CD4-positive, alpha-beta T cell (primary cell): ENCODE data around the gene HIF1A. TPM values are rescaled to one million over a fixed set of nuclear protein-coding genes. Genes with fewer than 3 reads are reported as not detected.
A peak's percentile ranks its signal among the peaks of the same experiment; 100 is the strongest.

ENCODE experiments used
- ATAC-seq: fragments of 200-7000 bp; cut with Tn5 transposase; one replicate; pipeline ENCODE4 v1.10.0; 2022; ENCODE audit warnings: mild to moderate bottlenecking; ENCODE audit not compliant: poor library complexity
- CTCF ChIA-PET: fragments of 350-600 bp; sonication (Branson Sonifier 250); formaldehyde crosslinking; loops from one replicate; lab custom pipeline; 2021; ENCODE audit warnings: antibody characterized with exemption, inconsistent platforms; lab: Charles Lee
- POLR2A ChIA-PET: fragments of 350-600 bp; sonication (Branson Sonifier 250); formaldehyde crosslinking; loops from one replicate; lab custom pipeline; 2021; ENCODE audit warnings: antibody characterized with exemption, inconsistent platforms; lab: Charles Lee
- DNase-seq, 14 experiments: peaks; one replicate each; pipeline ENCODE4 v3.0.0-alpha.2; 2013 to 2020; ENCODE audit warnings: mixed read lengths in 2 of 14
- H3K27ac ChIP-seq, 2 donors: one replicate each; pipeline versions ENCODE4 v1.5.1 to v1.7.0; 2013; ENCODE audit warnings: low read length in 2 of 2, low read depth in 1 of 2, mild to moderate bottlenecking in 1 of 2
- H3K27me3 ChIP-seq, 2 experiments: 1 replicate in 1 of 2; 2 replicates in 1 of 2; pipeline versions ENCODE4 v1.6.1 to v1.7.0; 2013; ENCODE audit warnings: low read length in 2 of 2, control low read depth in 1 of 2, mild to moderate bottlenecking in 1 of 2, moderate library complexity in 1 of 2; ENCODE audit not compliant: insufficient read depth in 2 of 2, control insufficient read depth in 1 of 2
- H3K36me3 ChIP-seq: one replicate; pipeline ENCODE4 v1.6.1; 2013; ENCODE audit warnings: low read length, control low read depth; ENCODE audit not compliant: insufficient read depth
- H3K4me1 ChIP-seq: one replicate; pipeline ENCODE4 v1.6.1; 2013; ENCODE audit warnings: low read length, control low read depth; ENCODE audit not compliant: insufficient read depth
- H3K4me3 ChIP-seq: one replicate; pipeline ENCODE4 v1.5.1; 2013; ENCODE audit warnings: mild to moderate bottlenecking, low read length, moderate library complexity
- H3K9me3 ChIP-seq, 2 experiments: 1 replicate in 1 of 2; 2 replicates in 1 of 2; pipeline versions ENCODE4 v1.6.1 to v1.7.0; 2013; ENCODE audit warnings: low read length in 2 of 2, mild to moderate bottlenecking in 2 of 2, control low read depth in 1 of 2, moderate library complexity in 1 of 2; ENCODE audit not compliant: control insufficient read depth in 1 of 2, insufficient read depth in 1 of 2
- H3K27ac Mint-ChIP-seq: one replicate; pipeline ENCODE4 v1.8.0; 2020; ENCODE audit warnings: mixed read lengths
- H3K27me3 Mint-ChIP-seq: one replicate; pipeline ENCODE4 v1.8.0; 2021; ENCODE audit warnings: mixed read lengths
- H3K36me3 Mint-ChIP-seq: one replicate; pipeline ENCODE4 v1.8.0; 2021; ENCODE audit warnings: low read depth, mixed read lengths
- H3K4me1 Mint-ChIP-seq: one replicate; pipeline ENCODE4 v1.8.0; 2021; ENCODE audit warnings: low read depth, mixed read lengths
- H3K4me3 Mint-ChIP-seq: one replicate; pipeline ENCODE4 v1.8.0; 2020; ENCODE audit warnings: mild to moderate bottlenecking, mixed read lengths
- H3K9me3 Mint-ChIP-seq: one replicate; pipeline ENCODE4 v1.8.0; 2020; ENCODE audit warnings: mixed read lengths
- intact Hi-C, 2 experiments: fragments of 100-400 bp; cut with DNase I in 1 of 2; cut with micrococcal nuclease in 1 of 2; formaldehyde crosslinking; loops; one replicate each; pipeline versions ENCODE4 v1.15.1 to v1.9.0; 2023 to 2025; cut with DNase I, micrococcal nuclease
- total RNA-seq, 174 experiments: library from RNA in 2 of 174; stranded (reverse) in 2 of 174; gene quantifications; one replicate each; pipeline ENCODE4 v1.2.3 and lab custom pipeline; 2021 to 2026
- TF ChIP-seq, protein P1 (sequence below): fragments of 200-600 bp; IDR thresholded peaks from one replicate; pipeline ENCODE4 v1.8.0; 2022; ENCODE audit warnings: antibody characterized with exemption, mild to moderate bottlenecking

The HIF1A gene
- total RNA-seq, 2 experiments from 2014 or later, result 350 to 369 TPM

- no peaks in the 10 kb centered on the region for H3K9me3 Mint-ChIP-seq
- CTCF ChIA-PET, result interaction anchor here (0.9 to 1.8 kb wide), 5 partner anchors 11 to 445 kb away, joined by 3 to 5 read pairs (median 3); no protein-coding TSS in a partner anchor
- DNase-seq (peak in 4 of 14 experiments; percentile 38 to 61 (median 55)), ATAC-seq (no peak)
- Histone ChIP-seq H3K27ac (peak overlapping the region in 1 of 2 donors; percentile 2), H3K4me1 (no peaks in the 10 kb centered on the region), H3K27me3 (no peaks in the 10 kb centered on the region), H3K36me3 (peaks cover 85% of the 10 kb centered on the region), H3K9me3 (no peaks in the 10 kb centered on the region), H3K4me3 (no peak overlapping the region)
- intact Hi-C loops, result loop anchor here (1.0 to 5.0 kb wide), 4 partner anchors 194 to 461 kb away; no protein-coding TSS in a partner anchor
- peak overlapping the region; percentile 27 for H3K27ac Mint-ChIP-seq
- TF ChIP-seq, protein P1, sequence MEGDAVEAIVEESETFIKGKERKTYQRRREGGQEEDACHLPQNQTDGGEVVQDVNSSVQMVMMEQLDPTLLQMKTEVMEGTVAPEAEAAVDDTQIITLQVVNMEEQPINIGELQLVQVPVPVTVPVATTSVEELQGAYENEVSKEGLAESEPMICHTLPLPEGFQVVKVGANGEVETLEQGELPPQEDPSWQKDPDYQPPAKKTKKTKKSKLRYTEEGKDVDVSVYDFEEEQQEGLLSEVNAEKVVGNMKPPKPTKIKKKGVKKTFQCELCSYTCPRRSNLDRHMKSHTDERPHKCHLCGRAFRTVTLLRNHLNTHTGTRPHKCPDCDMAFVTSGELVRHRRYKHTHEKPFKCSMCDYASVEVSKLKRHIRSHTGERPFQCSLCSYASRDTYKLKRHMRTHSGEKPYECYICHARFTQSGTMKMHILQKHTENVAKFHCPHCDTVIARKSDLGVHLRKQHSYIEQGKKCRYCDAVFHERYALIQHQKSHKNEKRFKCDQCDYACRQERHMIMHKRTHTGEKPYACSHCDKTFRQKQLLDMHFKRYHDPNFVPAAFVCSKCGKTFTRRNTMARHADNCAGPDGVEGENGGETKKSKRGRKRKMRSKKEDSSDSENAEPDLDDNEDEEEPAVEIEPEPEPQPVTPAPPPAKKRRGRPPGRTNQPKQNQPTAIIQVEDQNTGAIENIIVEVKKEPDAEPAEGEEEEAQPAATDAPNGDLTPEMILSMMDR, result peak; percentile 87
- peaks cover 38% of the 10 kb centered on the region for H3K4me1 Mint-ChIP-seq
- no peaks in the 10 kb centered on the region for H3K27me3 Mint-ChIP-seq
- H3K36me3 Mint-ChIP-seq, result peaks cover 98% of the 10 kb centered on the region
- no peak overlapping the region for H3K4me3 Mint-ChIP-seq
- POLR2A ChIA-PET, result interaction anchor here (0.8 to 1.1 kb wide), 3 partner anchors 107 to 451 kb away, joined by 3 read pairs; no protein-coding TSS in a partner anchor
Observed at GRCh38 chr14:61730756-61731373, 35.6 kb downstream of the HIF1A start.

GRCh38 chr14:61733972-61734371 lies 38.7 kb downstream of the HIF1A start:
- CTCF ChIA-PET, result interaction anchor here (1.3 kb wide), 1 partner anchor 16 kb away, joined by 4 read pairs; no protein-coding TSS in a partner anchor
- Mint-ChIP-seq H3K27me3 (no peaks in the 10 kb centered on the region), H3K4me1 (peaks cover 18% of the 10 kb centered on the region), H3K9me3 (no peaks in the 10 kb centered on the region), H3K27ac (no peak overlapping the region), H3K36me3 (peaks cover 98% of the 10 kb centered on the region), H3K4me3 (no peak overlapping the region)
- Histone ChIP-seq H3K27ac (no peak overlapping the region), H3K4me1 (no peaks in the 10 kb centered on the region), H3K36me3 (peaks cover 84% of the 10 kb centered on the region), H3K4me3 (no peak overlapping the region), H3K27me3 (no peaks in the 10 kb centered on the region), H3K9me3 (no peaks in the 10 kb centered on the region)
- TF ChIP-seq, protein P1, result no peak
- POLR2A ChIA-PET, result interaction anchor here (0.6 to 0.8 kb wide), 2 partner anchors 125 to 396 kb away, joined by 3 to 4 read pairs; no protein-coding TSS in a partner anchor
- intact Hi-C loops, result loop anchor here in 1 of 2 experiments (5.0 kb wide), 1 partner anchor 197 kb away; no protein-coding TSS in a partner anchor
- no peak for ATAC-seq
- no peak for DNase-seq

- TF ChIP-seq, protein P1, result no peak
- ATAC-seq (no peak), DNase-seq (no peak)
- Mint-ChIP-seq H3K9me3 (no peaks in the 10 kb centered on the region), H3K4me3 (no peak overlapping the region), H3K36me3 (peaks cover 95% of the 10 kb centered on the region), H3K27ac (no peak overlapping the region), H3K27me3 (no peaks in the 10 kb centered on the region), H3K4me1 (no peaks in the 10 kb centered on the region)
- no peak overlapping the region for H3K4me3 ChIP-seq
- H3K4me1 ChIP-seq, result no peaks in the 10 kb centered on the region
- no peak overlapping the region for H3K27ac ChIP-seq
- H3K27me3 ChIP-seq, result no peaks in the 10 kb centered on the region
- H3K9me3 ChIP-seq, result no peaks in the 10 kb centered on the region
- intact Hi-C loops, result no loop called here
- POLR2A ChIA-PET, result no interaction called here
- peaks cover 88% of the 10 kb centered on the region for H3K36me3 ChIP-seq
- CTCF ChIA-PET, result no interaction called here
Observed at GRCh38 chr14:61736751-61737150, 41.4 kb downstream of the HIF1A start.
